Lower lobe of right lung (tissue), 2 donors: Measurements from ENCODE around the gene HESX1. TPM values are rescaled to one million over a fixed set of nuclear protein-coding genes. Genes with fewer than 3 reads are reported as not detected.

Source experiments
- ATAC-seq, 2 donors: fragments of 200-7000 bp; cut with Tn5 transposase; one replicate each; pipeline ENCODE4 v1.9.1; 2020 to 2022; ENCODE audit warnings: mild to moderate bottlenecking in 2 of 2, moderate library complexity in 2 of 2
- DNase-seq: peaks from one replicate; pipeline ENCODE4 v3.0.0-alpha.2; 2020
- H3K27ac ChIP-seq: fragments of 200-600 bp; one replicate; pipeline ENCODE4 v1.8.0; 2022
- H3K27me3 ChIP-seq: fragments of 200-600 bp; one replicate; pipeline ENCODE4 v1.8.0; 2022; ENCODE audit warnings: low read depth
- H3K36me3 ChIP-seq: fragments of 200-600 bp; one replicate; pipeline ENCODE4 v1.8.0; 2022; ENCODE audit warnings: mild to moderate bottlenecking
- H3K4me1 ChIP-seq: fragments of 200-600 bp; one replicate; pipeline ENCODE4 v1.8.0; 2022
- H3K4me3 ChIP-seq: fragments of 200-600 bp; one replicate; pipeline ENCODE4 v1.8.0; 2022; ENCODE audit warnings: mild to moderate bottlenecking
- H3K9me3 ChIP-seq: fragments of 200-600 bp; one replicate; pipeline ENCODE4 v1.8.0; 2022
- CTCF ChIP-seq: fragments of 200-600 bp; IDR thresholded peaks from one replicate; pipeline ENCODE4 v1.8.0; 2022; ENCODE audit warnings: antibody characterized with exemption, mild to moderate bottlenecking
- intact Hi-C: fragments of 100-400 bp; cut with DNase I; formaldehyde crosslinking; loops from one replicate; pipeline ENCODE4 v1.11.0; 2022
- total RNA-seq: library from RNA; stranded (reverse); fragmentation: NEBNext Ultra II Directional; extraction: Animal tissue kit (Norgen Biotek cat#: 25700); gene quantifications from one replicate; pipeline ENCODE4 v1.2.1, GENCODE V29; 2021
- donor health status: DM: no; HTN: yes; CAD: no; lungs with severe emphysema.

The HESX1 gene
- total RNA-seq, 1 donor from 2014 or later, result 0.86 TPM

DNA sequence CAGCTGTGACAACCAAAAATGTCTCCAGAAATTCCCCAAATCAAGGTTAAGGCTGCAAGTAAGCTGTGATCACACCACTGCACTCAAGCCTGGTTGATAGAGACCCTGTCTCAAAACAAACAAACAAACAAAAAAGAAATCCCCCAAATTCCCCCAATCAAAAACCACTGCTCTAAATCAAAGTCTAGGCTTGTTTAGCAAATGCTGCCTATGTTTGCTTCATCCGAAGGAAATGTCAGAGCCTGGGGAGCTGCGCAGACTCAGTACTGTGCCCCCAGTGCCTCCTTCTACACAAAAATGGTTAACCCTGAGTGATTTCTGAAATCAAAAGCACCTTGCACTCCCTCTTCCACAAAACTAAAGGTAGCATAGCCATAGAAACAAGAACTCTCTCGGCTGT lies 48.0 kb downstream of the HESX1 start:
- intact Hi-C loops, result no loop called here
- H3K9me3 ChIP-seq, result no peaks in the 10 kb centered on the region
- no peaks in the 10 kb centered on the region for H3K4me1 ChIP-seq
- peaks cover 12% of the 10 kb centered on the region for H3K27me3 ChIP-seq
- no peak for TF ChIP-seq CTCF
- ATAC-seq (no peak), DNase-seq (no peak)
- H3K27ac ChIP-seq, result no peak overlapping the region
- no peaks in the 10 kb centered on the region for H3K36me3 ChIP-seq
- no peak overlapping the region for H3K4me3 ChIP-seq

- Histone ChIP-seq H3K27ac (no peak overlapping the region), H3K4me1 (no peaks in the 10 kb centered on the region), H3K36me3 (no peaks in the 10 kb centered on the region), H3K4me3 (no peak overlapping the region), H3K9me3 (no peaks in the 10 kb centered on the region), H3K27me3 (peaks cover 12% of the 10 kb centered on the region)
- DNase-seq (no peak), ATAC-seq (no peak)
- intact Hi-C loops, result no loop called here
- TF ChIP-seq CTCF, result no peak
Observed at GRCh38 chr3:57151021-57151449, 48.7 kb downstream of the HESX1 start.

- TF ChIP-seq CTCF, result no peak
- Histone ChIP-seq H3K27ac (no peak overlapping the region), H3K9me3 (no peaks in the 10 kb centered on the region), H3K4me3 (no peak overlapping the region), H3K36me3 (no peaks in the 10 kb centered on the region), H3K4me1 (no peaks in the 10 kb centered on the region), H3K27me3 (peaks cover 12% of the 10 kb centered on the region)
- DNase-seq (no peak), ATAC-seq (no peak)
- intact Hi-C loops, result no loop called here
Observed at GRCh38 chr3:57150113-57150581, 49.6 kb downstream of the HESX1 start.

Other genes starting within 250 kb of the HESX1 start
- 0.15 TPM for gene SPATA12, start 139.3 kb downstream of the HESX1 start, total RNA-seq
- gene IL17RD, start 34.6 kb downstream of the HESX1 start, total RNA-seq, result 2.4 TPM
- gene APPL1, start 27.8 kb upstream of the HESX1 start, total RNA-seq, result 45.5 TPM
- 0.50 TPM for gene ASB14, start 92.7 kb upstream of the HESX1 start, total RNA-seq